A204.1 (cell line): Measurements from ENCODE around the gene GRID2.
"Not testable (repeated sequence)": the region's sequence is repeated elsewhere in the genome, so short reads cannot be mapped to it uniquely, and the experiment has no call there.

Experiments used
- FAIRE-seq: peaks from 2 replicates; lab custom pipeline; 2012; peaks lifted over from hg19 to GRCh38; lab: Jason Lieb, UNC

The GRID2 gene

GRCh38 chr4:92303621-92304027 is at the start of gene GRID2:
GRID2 (plus strand) TSS chr4:92303966.
- no peak for FAIRE-seq

GRCh38 chr4:92253986-92254671 is 49.6 kb upstream of the GRID2 start:
- FAIRE-seq = no peak

DNA sequence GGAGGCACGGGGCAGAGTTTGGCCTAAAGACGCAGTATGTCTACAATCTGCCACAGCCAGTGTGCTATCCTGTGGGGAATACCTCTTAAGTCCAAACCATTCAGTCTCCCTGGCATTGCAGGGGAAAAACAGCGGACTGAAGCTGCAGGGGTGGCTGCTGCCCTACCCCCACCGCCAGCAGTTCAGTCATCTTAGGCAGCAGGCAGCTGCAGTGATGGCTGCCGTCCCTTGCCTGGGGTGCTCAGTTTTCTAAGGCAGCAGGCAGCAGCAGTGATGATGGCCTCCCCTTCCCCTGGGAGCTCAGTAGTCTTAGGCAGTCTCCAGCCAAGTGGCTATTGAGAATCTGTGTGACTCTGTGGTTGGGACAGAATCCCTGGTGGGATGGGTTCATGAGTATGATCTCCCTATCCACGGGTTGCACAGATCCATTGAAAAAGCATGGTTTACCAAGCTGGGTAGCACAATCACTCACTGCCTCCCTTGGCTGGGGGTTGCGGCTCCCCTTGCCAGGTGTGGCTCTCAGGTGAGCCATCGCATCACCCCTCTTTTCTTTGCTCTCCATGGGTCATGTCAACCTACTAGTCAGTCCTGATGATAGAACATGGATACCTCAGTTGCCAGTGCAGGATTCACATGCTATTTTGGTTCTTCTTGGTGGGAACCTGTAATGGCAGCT is 48.9 kb upstream of the GRID2 start:
- FAIRE-seq = no peak

DNA sequence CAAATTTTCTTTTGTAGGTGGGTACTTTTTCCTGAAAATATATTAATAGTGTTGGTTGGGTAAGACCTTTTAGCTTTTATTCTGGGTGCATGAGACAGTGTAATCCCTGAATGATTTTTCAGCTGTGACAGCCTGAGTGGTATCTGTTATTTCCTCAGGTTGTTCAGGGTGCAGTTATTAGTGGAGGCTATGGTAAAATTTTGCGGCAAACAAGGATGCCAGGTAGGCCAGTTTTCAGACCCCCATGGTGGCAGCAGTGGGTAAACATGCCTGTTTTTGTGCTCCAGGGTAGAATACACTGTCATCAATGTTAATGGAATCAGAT is 47.9 kb upstream of the GRID2 start:
- no peak for FAIRE-seq

GRCh38 chr4:92257931-92258857 is 45.6 kb upstream of the GRID2 start:
- FAIRE-seq = no peak

- FAIRE-seq = no peak
Observed at GRCh38 chr4:92261256-92261655, 42.5 kb upstream of the GRID2 start.

- FAIRE-seq = no peak
Observed at GRCh38 chr4:92262371-92262770, 41.4 kb upstream of the GRID2 start.

GRCh38 chr4:92263010-92263409 is 40.8 kb upstream of the GRID2 start:
- no peak for FAIRE-seq

DNA sequence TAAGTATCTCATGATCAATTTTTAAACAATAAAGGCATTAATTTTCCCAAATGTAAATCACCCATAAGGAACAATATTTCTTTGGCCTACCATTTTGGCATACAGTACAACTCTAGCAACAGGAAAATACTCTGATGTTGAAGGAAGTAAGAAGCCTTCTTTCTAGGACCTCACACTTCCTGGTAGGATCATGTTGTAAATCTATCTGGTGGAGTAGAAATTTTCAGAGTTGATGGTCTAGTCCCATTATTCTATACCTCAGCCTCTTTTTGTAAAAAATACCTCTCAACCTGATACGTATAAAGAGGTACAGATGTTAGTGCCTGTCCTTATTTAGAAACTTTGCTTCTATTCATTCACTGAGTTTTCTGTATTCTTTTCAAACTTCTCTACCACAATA is 40.2 kb upstream of the GRID2 start:
- FAIRE-seq = no peak

DNA sequence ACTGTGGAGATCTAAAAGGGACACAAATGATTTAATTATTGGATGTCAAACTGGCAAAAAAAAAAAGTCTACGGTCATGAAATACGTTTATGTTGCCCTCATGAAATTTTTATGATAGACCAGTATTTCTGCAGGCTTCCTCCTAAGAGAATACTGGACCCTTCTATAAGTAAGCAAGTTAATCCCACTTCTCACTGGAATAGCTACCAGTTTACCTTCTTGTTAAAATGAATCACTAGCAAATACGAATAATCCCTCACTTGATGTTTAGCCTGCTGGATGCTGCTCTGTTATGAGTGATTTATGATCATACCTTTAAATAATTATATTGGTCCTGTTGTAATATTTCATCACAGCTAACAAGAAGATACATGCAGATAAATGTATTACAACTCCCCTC is 39.6 kb upstream of the GRID2 start:
- no peak for FAIRE-seq

- no peak for FAIRE-seq
Observed at GRCh38 chr4:92265021-92265420, 38.7 kb upstream of the GRID2 start.

DNA sequence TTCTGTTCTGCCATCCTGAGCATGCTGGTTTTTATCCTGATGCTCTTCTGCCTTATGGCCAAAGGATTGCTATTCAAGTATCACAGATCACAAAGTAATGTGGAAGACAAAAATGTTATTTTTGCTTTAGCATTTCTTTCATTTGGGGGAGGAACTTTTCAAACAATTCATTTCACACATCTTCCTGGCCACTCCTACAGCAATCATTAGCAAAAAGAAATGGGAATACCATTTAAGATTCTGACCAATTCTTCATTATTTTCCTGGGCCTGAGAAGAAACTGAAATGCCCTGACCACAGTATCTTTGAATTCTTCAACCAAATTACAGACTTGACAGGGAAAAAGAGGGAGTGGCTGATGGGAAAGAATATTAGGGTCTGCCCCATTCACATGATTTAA is 38.0 kb upstream of the GRID2 start:
- no peak for FAIRE-seq

DNA sequence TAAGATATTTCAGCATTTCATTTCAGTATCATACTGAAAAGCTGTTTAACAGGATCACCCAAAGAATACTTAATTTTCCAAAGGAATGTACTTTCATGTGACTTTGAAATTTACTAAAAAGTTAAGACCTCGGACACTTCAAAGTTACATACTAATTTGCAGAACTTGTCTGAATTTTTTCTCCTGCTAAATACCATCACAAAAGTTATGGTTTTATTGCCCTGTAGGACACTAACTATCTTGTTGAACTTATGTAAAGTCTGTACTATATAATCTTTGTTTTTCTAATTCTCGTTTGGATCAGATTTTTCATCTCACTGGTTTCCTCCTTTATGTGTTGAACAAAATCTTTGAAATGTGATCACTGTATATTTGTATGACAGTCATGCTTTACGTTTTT is 37.2 kb upstream of the GRID2 start:
- no peak for FAIRE-seq

- no peak for FAIRE-seq
Observed at GRCh38 chr4:92268642-92269041, 35.1 kb upstream of the GRID2 start.

DNA sequence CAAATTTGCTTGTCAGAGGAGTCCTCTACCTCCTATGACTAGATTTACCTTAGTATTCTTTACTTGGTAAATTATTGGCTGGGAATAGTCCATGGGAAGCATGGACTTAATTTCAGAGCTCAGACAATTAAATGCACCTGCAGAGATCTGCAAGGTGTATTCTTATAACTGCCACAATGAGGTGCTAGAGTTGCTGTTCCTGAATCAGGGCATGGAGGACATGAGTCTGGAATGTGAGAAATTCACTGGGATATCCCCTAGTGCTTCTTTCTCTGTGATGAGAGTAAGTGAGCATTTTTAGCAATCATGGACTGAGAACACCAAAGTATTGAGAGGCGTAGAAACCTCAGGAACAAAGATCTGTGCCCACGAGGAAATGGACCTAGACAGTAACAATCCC is 32.9 kb upstream of the GRID2 start:
- FAIRE-seq = no peak

GRCh38 chr4:92271551-92271950 is 32.2 kb upstream of the GRID2 start:
- FAIRE-seq = not testable (repeated sequence)

DNA sequence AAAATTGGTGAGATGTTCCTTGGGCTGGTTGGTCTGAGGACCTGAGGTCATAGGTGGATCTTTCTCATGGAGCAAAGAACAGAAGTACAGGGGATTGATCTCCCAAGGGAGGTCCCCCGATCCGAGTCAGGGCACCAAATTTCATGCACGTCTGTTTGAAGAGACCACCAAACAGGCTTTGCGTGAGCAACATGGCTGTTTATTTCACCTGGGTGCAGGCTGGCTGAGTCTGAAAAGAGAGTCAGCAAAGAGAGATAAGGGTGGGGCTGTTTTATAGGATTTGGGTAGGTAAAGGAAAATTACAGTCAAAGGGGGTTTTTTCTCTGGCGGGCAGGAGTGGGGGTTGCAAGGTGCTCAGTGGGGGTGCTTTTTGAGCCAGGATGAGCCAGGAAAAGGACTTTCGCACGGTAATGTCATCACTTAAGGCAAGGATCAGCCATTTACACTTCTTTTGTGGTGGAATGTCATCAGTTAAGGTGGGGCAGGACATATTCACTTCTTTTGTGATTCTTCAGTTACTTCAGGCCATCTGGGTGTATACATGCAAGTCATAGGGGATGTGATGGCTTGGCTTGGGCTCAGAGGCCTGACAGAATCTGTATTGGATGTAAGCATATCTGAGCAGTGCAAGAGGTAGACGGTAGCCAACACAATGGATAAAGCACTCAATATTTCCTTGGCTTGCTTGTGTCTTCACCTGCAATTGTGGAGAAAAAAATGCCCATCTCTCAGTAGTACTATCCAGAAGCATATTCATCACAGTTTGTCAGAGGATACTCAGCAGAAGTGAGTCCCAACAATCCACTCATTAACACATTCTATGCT is 26.5 kb upstream of the GRID2 start:
- FAIRE-seq = not testable (repeated sequence)

DNA sequence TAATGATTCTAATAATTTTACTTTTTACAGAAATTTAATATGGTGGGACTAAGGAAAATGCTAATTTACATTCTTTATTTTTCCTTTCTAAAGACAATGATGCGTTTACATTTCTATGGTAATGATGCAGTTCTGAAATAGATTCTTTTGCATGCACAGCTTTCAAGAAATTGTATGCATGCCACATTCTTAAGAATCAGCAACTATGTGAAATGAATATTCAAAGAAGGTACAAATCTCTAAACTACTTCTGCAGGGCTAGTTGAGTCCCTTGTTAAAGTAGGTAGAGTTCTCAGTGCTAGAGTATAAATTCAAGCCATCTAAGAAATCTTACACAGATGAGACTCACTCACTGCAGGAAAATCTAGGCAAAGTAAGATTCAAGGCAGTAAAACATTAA is 24.5 kb upstream of the GRID2 start:
- no peak for FAIRE-seq

DNA sequence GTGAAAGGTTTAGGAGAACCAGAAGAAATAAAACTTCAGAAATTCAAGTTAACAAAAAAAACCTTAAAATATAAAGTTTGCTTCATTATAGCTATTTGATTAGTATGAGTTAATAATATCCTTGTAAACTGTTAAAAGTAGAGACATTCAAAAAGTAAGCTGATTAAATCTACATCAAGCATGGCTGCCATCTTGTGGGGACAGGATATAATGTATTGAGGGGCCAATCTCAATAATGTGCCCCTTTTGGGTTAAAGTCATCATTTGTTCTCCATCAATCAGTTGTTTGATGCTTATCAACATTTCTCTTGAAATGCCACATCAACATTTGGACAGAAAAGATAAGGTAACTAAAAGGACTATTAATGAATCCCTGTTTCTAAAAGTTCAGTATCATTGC is 4.6 kb upstream of the GRID2 start:
- FAIRE-seq = no peak

- FAIRE-seq = no peak
Observed at GRCh38 chr4:92304121-92304520, 355 bp downstream of the GRID2 start.

GRCh38 chr4:92304606-92305005 is 840 bp downstream of the GRID2 start:
- FAIRE-seq = no peak

DNA sequence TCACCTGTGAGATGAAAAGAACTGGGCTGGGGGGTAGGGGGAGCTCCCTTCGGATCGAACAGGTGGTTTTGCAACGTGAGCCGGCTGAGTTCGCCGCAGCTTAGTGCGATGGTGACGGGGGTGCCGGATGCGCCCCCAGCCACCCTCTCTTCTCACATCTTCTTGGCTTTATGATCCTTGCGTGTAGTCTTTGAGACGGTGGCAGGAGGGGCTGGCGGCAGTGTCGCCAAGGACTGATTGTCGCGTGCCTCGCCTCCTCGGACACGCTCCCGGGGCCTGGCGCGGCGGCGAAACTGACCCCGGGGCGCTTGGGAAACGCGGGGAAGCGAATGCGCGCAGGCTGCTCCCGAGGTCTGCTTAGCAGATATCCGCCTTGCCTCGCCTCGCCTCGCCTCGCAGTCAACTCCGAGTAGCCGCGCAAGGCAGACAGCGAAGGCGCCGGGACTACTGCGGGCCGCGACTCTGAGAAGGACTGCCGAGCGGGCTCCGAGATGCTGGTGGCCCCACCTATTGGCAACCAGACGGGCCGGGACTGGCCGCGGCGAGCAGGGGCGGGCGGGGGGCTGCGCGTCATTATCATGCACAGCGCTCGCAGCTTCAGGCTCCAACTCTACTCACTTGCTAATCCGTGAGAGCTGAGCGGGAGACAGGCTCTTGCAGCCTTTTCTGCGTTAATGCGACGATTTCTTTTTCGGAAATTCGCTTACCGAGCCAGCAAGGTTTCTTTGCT is 1.5 kb downstream of the GRID2 start:
- FAIRE-seq = no peak
